CD14-positive monocyte (primary cell): ENCODE measurements around the gene SPPL3. TPM values are rescaled to one million over a fixed set of nuclear protein-coding genes. Genes with fewer than 3 reads are reported as not detected.

Source experiments
- DNase-seq, 3 donors: peaks; one replicate each; pipeline ENCODE4 v3.0.0-alpha.2; 2011 to 2022
- H2AFZ ChIP-seq: 2 replicates; pipeline ENCODE4 v1.6.0; 2012; ENCODE audit warnings: mild to moderate bottlenecking, low read depth, low read length, inconsistent platforms; ENCODE audit not compliant: insufficient read depth, poor library complexity, severe bottlenecking
- H3K27ac ChIP-seq, 2 donors: 1 replicate in 1 of 2; 2 replicates in 1 of 2; pipeline ENCODE4 v1.5.1; 2012 to 2013; ENCODE audit warnings: low read length in 2 of 2, control low read depth in 1 of 2, inconsistent platforms in 1 of 2, low read depth in 1 of 2, mild to moderate bottlenecking in 1 of 2
- H3K27me3 ChIP-seq, 2 donors: one replicate each; pipeline versions ENCODE4 v1.6.0 to v1.6.1; 2011 to 2013; ENCODE audit warnings: low read length in 2 of 2; ENCODE audit not compliant: control insufficient read depth in 2 of 2, insufficient read depth in 2 of 2
- H3K36me3 ChIP-seq, 2 donors: replicated peaks in 1 of 2; 1 replicate in 1 of 2; 2 replicates in 1 of 2; pipeline versions ENCODE4 v1.5.1 to v1.6.1; 2012 to 2013; ENCODE audit warnings: low read length in 2 of 2, control low read depth in 1 of 2, inconsistent platforms in 1 of 2, mild to moderate bottlenecking in 1 of 2; ENCODE audit not compliant: insufficient read depth in 2 of 2, control insufficient read depth in 1 of 2
- H3K4me1 ChIP-seq, 2 donors: 1 replicate in 1 of 2; 2 replicates in 1 of 2; pipeline versions ENCODE4 v1.5.1 to v1.6.1; 2012 to 2013; ENCODE audit warnings: low read length in 2 of 2, control low read depth in 1 of 2, inconsistent platforms in 1 of 2, mild to moderate bottlenecking in 1 of 2, moderate library complexity in 1 of 2; ENCODE audit not compliant: insufficient read depth in 2 of 2, control insufficient read depth in 1 of 2
- H3K4me2 ChIP-seq: replicated peaks from 2 replicates; pipeline ENCODE3; 2012; ENCODE audit warnings: low read length, moderate library complexity, mild to moderate bottlenecking; ENCODE audit not compliant: poor library complexity, severe bottlenecking; ENCODE audit errors: extremely low read depth
- H3K4me3 ChIP-seq, 3 experiments: fragments of 200-600 bp in 1 of 3; sonication (generic) in 1 of 3; replicated peaks in 1 of 3; 1 replicate in 2 of 3; 2 replicates in 1 of 3; pipeline ENCODE4 v1.5.1; 2011 to 2013; ENCODE audit warnings: low read length in 3 of 3, mild to moderate bottlenecking in 3 of 3, control low read depth in 2 of 3, low read depth in 2 of 3, inconsistent platforms in 1 of 3, moderate library complexity in 1 of 3
- H3K79me2 ChIP-seq: 2 replicates; pipeline ENCODE4 v1.6.0; 2012; ENCODE audit warnings: mild to moderate bottlenecking, control low read depth, inconsistent platforms, low read length, moderate library complexity; ENCODE audit not compliant: insufficient read depth
- H3K9ac ChIP-seq: 2 replicates; pipeline ENCODE4 v1.6.0; 2017; ENCODE audit warnings: low read length, mild to moderate bottlenecking; ENCODE audit not compliant: insufficient read depth, poor library complexity, severe bottlenecking
- H3K9me3 ChIP-seq, 2 donors: replicated peaks in 1 of 2; 1 replicate in 1 of 2; 2 replicates in 1 of 2; pipeline versions ENCODE4 v1.5.1 to v1.6.1; 2012 to 2013; ENCODE audit warnings: low read length in 2 of 2, control low read depth in 1 of 2; ENCODE audit not compliant: control insufficient read depth in 1 of 2, insufficient read depth in 1 of 2
- H4K20me1 ChIP-seq: 2 replicates; pipeline ENCODE4 v1.6.0; 2012; ENCODE audit warnings: mild to moderate bottlenecking, low read length, control low read depth, moderate library complexity; ENCODE audit not compliant: insufficient read depth
- H3K27ac Mint-ChIP-seq, 7 donors: one replicate each; pipeline ENCODE4 v1.8.0; 2020; ENCODE audit warnings: mild to moderate bottlenecking in 7 of 7, mixed read lengths in 7 of 7, moderate library complexity in 6 of 7, inconsistent platforms in 2 of 7
- H3K27me3 Mint-ChIP-seq, 3 donors: one replicate each; pipeline ENCODE4 v1.8.0; 2021 to 2022; ENCODE audit warnings: low read depth in 3 of 3, mild to moderate bottlenecking in 3 of 3, mixed read lengths in 3 of 3, moderate library complexity in 3 of 3, inconsistent platforms in 1 of 3
- H3K36me3 Mint-ChIP-seq, 2 donors: one replicate each; pipeline ENCODE4 v1.8.0; 2020; ENCODE audit warnings: mixed read lengths in 2 of 2, inconsistent platforms in 1 of 2, mild to moderate bottlenecking in 1 of 2
- H3K4me1 Mint-ChIP-seq: one replicate; pipeline ENCODE4 v1.8.0; 2020; ENCODE audit warnings: mild to moderate bottlenecking, mixed read lengths
- H3K4me3 Mint-ChIP-seq, 2 donors: one replicate each; pipeline ENCODE4 v1.8.0; 2020; ENCODE audit warnings: mild to moderate bottlenecking in 2 of 2, mixed read lengths in 2 of 2, moderate library complexity in 1 of 2
- H3K9me3 Mint-ChIP-seq, 7 donors: one replicate each; pipeline ENCODE4 v1.8.0; 2020 to 2022; ENCODE audit warnings: mixed read lengths in 7 of 7, mild to moderate bottlenecking in 6 of 7, moderate library complexity in 6 of 7, inconsistent platforms in 2 of 7
- WGBS: methylation state at CpG from one replicate; pipeline ENCODE4 v1.1.5; 2013; ENCODE audit warnings: missing lambda C conversion rate; ENCODE audit not compliant: insufficient coverage; 5-methylcytosine and 5-hydroxymethylcytosine counted together
- intact Hi-C, 2 donors: fragments of 100-400 bp; cut with micrococcal nuclease; formaldehyde crosslinking; loops; one replicate each; pipeline versions ENCODE4 v1.15.0 to v1.15.1; 2023
- polyA plus RNA-seq, 3 donors: library from polyadenylated mRNA; depleted of rRNA in 1 of 3; unstranded in 2 of 3; stranded (reverse) in 1 of 3; fragments of 300-500 nt in 2 of 3; fragments of >200 nt in 1 of 3; fragmentation: Illumina TruSeq in 2 of 3; gene quantifications; 1 replicate in 2 of 3; 2 replicates in 1 of 3; pipeline ENCODE4 v1.2.3, GENCODE V29; 2012 to 2021
- TF ChIP-seq, protein P1 (sequence below): fragments of 200-600 bp; IDR thresholded peaks from one replicate; pipeline ENCODE4 v1.8.0; 2022; ENCODE audit warnings: antibody characterized with exemption, mild to moderate bottlenecking

SPPL3 gene
- polyA plus RNA-seq, 3 donors: 14.5 to 18.6 (median 18.5) TPM

DNA sequence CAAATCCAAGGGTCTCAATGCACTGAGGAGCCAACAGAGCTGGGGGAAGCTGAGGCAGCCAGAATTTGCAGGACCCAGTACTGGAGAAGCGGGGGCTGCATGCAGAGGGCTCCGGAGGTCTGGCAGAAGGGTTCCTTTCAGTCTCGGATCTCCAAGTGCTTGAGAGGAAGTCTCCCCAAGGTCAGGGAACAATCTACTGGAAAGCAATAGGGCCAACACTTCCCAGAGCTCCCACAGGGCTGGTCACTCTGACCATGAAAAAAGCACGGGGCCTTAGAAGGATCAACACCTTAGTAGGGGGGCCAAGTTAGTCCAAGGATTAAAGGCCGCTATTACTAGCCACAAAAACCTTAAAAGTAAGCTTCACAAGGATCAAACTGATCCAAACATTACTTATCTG lies 31.7 kb downstream of the SPPL3 start:
- intact Hi-C loops: no loop called here
- TF ChIP-seq, protein P1, sequence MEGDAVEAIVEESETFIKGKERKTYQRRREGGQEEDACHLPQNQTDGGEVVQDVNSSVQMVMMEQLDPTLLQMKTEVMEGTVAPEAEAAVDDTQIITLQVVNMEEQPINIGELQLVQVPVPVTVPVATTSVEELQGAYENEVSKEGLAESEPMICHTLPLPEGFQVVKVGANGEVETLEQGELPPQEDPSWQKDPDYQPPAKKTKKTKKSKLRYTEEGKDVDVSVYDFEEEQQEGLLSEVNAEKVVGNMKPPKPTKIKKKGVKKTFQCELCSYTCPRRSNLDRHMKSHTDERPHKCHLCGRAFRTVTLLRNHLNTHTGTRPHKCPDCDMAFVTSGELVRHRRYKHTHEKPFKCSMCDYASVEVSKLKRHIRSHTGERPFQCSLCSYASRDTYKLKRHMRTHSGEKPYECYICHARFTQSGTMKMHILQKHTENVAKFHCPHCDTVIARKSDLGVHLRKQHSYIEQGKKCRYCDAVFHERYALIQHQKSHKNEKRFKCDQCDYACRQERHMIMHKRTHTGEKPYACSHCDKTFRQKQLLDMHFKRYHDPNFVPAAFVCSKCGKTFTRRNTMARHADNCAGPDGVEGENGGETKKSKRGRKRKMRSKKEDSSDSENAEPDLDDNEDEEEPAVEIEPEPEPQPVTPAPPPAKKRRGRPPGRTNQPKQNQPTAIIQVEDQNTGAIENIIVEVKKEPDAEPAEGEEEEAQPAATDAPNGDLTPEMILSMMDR: no peak
- Histone ChIP-seq H3K27ac (peak overlapping the region in 1 of 2 donors; percentile 68), H3K27me3 (no peaks in the 10 kb centered on the region), H3K9ac (no peak overlapping the region), H2AFZ (no peak overlapping the region), H3K4me2 (peak overlapping the region; percentile 20), H3K9me3 (no peaks in the 10 kb centered on the region), H3K4me3 (peak overlapping the region in 1 of 3 experiments; percentile 18), H3K36me3 (peaks cover 4 to 5% of the 10 kb centered on the region in 2 donors), H4K20me1 (peaks cover 98% of the 10 kb centered on the region), H3K4me1 (peaks cover 32 to 50% of the 10 kb centered on the region in 2 donors), H3K79me2 (peaks cover 99% of the 10 kb centered on the region)
- Mint-ChIP-seq H3K9me3 (peaks cover 0 to 2% (median 0%) of the 10 kb centered on the region in 7 donors), H3K4me3 (peak overlapping the region in 1 of 2 donors; percentile 77), H3K4me1 (peaks cover 63% of the 10 kb centered on the region), H3K36me3 (peaks cover 7 to 14% of the 10 kb centered on the region in 2 donors), H3K27me3 (peaks cover 0 to 2% (median 1%) of the 10 kb centered on the region in 3 donors), H3K27ac (peak overlapping the region; percentile 22 to 87 (median 71))
- no peak for DNase-seq
- WGBS: 17% methylated on average over 3 of the region's 5 CpGs

DNA sequence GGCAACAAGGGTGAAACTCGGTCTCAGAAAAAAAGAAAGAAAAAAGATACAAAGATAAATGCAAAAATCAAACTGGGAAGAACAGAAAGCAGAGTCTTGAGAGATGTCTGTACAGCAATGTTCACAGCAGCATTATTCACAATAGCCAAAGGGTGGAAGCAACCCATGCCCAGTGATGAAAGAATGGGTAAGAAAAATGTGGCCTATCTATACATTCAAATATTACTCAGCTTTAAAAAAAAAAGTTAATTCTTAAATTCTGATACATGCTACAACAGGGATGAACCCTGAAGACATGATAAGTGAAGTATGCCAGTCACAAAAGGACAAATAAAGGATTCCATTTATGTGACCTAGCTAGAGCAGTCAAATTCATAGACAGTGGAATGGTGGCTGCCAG lies 33.7 kb downstream of the SPPL3 start:
- no peak overlapping the region for H3K4me3 Mint-ChIP-seq

More for the DNA sequence above, 33.7 kb downstream of the SPPL3 start:
- peaks cover 0 to 1% (median 0%) of the 10 kb centered on the region in 3 donors for H3K27me3 Mint-ChIP-seq
- H3K4me3 ChIP-seq: no peak overlapping the region
- no peak overlapping the region for H3K4me2 ChIP-seq
- peaks cover 99% of the 10 kb centered on the region for H3K79me2 ChIP-seq
- no peak overlapping the region for H2AFZ ChIP-seq
- peak overlapping the region in 2 of 7 donors; percentile 46 to 76 for H3K27ac Mint-ChIP-seq
- no peaks in the 10 kb centered on the region for H3K27me3 ChIP-seq
- peaks cover 98% of the 10 kb centered on the region for H4K20me1 ChIP-seq
- H3K9me3 ChIP-seq: no peaks in the 10 kb centered on the region
- H3K4me1 ChIP-seq: peaks cover 40 to 59% of the 10 kb centered on the region in 2 donors
- peaks cover 63% of the 10 kb centered on the region for H3K4me1 Mint-ChIP-seq
- no CpG with 5 or more reads among the region's 1 CpG for WGBS
- no peak for DNase-seq
- peaks cover 4 to 5% of the 10 kb centered on the region in 2 donors for H3K36me3 ChIP-seq
- peaks cover 7 to 13% of the 10 kb centered on the region in 2 donors for H3K36me3 Mint-ChIP-seq
- intact Hi-C loops: no loop called here
- H3K27ac ChIP-seq: no peak overlapping the region
- TF ChIP-seq, protein P1: no peak
- H3K9me3 Mint-ChIP-seq: peaks cover 0 to 2% (median 0%) of the 10 kb centered on the region in 7 donors
- H3K9ac ChIP-seq: no peak overlapping the region
